Mesothelial cell of epicardium (in vitro differentiated cells): ENCODE measurements around the gene CCL28. TPM values are rescaled to one million over a fixed set of nuclear protein-coding genes. Genes with fewer than 3 reads are reported as not detected.

Source experiments
- DNase-seq, 2 experiments: peaks; one replicate each; pipeline ENCODE4 v3.0.0; 2021; ENCODE audit warnings: low spot score in 2 of 2; ENCODE audit not compliant: unreplicated experiment in 2 of 2
- H3K27ac Mint-ChIP-seq: 2 replicates; pipeline ENCODE4 v1.8.0; 2021; ENCODE audit warnings: mixed read lengths
- H3K27me3 Mint-ChIP-seq: 2 replicates; pipeline ENCODE4 v1.8.0; 2021; ENCODE audit warnings: low read depth, mixed read lengths
- H3K36me3 Mint-ChIP-seq: 2 replicates; pipeline ENCODE4 v1.8.0; 2021; ENCODE audit warnings: mixed read lengths
- H3K4me1 Mint-ChIP-seq: 2 replicates; pipeline ENCODE4 v1.8.0; 2021; ENCODE audit warnings: mixed read lengths
- H3K4me3 Mint-ChIP-seq: 2 replicates; pipeline ENCODE4 v1.8.0; 2021; ENCODE audit warnings: mild to moderate bottlenecking, moderate library complexity, mixed read lengths
- H3K9me3 Mint-ChIP-seq: 2 replicates; pipeline ENCODE4 v1.8.0; 2021; ENCODE audit warnings: mixed read lengths
- CTCF ChIP-seq: fragments of 200-600 bp; sonication (generic); IDR thresholded peaks from one replicate; pipeline ENCODE4 v1.5.0; 2021; ENCODE audit warnings: antibody characterized with exemption; ENCODE audit not compliant: unreplicated experiment
- total RNA-seq: library from RNA; stranded (reverse); gene quantifications from 3 replicates; pipeline ENCODE4 v1.2.1, GENCODE V29; 2021

CCL28 gene
- total RNA-seq, 1 donor from 2014 or later: not detected

GRCh38 chr5:43389679-43390329 lies 22.4 kb downstream of the CCL28 start:
- peak; percentile 78 for TF ChIP-seq CTCF
- H3K9me3 Mint-ChIP-seq: no peaks in the 10 kb centered on the region
- peak overlapping the region; percentile 31 for H3K27ac Mint-ChIP-seq
- peaks cover 8% of the 10 kb centered on the region for H3K4me1 Mint-ChIP-seq
- no peak overlapping the region for H3K4me3 Mint-ChIP-seq
- DNase-seq: peak in 1 of 2 experiments; percentile 47
- peaks cover 2% of the 10 kb centered on the region for H3K27me3 Mint-ChIP-seq
- H3K36me3 Mint-ChIP-seq: no peaks in the 10 kb centered on the region

- Mint-ChIP-seq H3K9me3 (no peaks in the 10 kb centered on the region), H3K4me3 (no peak overlapping the region), H3K4me1 (peaks cover 8% of the 10 kb centered on the region), H3K27ac (no peak overlapping the region), H3K36me3 (no peaks in the 10 kb centered on the region), H3K27me3 (peaks cover 2% of the 10 kb centered on the region)
- DNase-seq: no peak
- TF ChIP-seq CTCF: no peak
Measured at GRCh38 chr5:43386960-43387362, 25.2 kb downstream of the CCL28 start.

GRCh38 chr5:43376496-43377140 lies 35.6 kb downstream of the CCL28 start:
- H3K36me3 Mint-ChIP-seq: no peaks in the 10 kb centered on the region

GRCh38 chr5:43371821-43372220 lies 40.4 kb downstream of the CCL28 start:
- no peak overlapping the region for H3K27ac Mint-ChIP-seq
- no peaks in the 10 kb centered on the region for H3K27me3 Mint-ChIP-seq
- peaks cover 28% of the 10 kb centered on the region for H3K9me3 Mint-ChIP-seq
- TF ChIP-seq CTCF: no peak
- H3K4me1 Mint-ChIP-seq: no peaks in the 10 kb centered on the region
- H3K4me3 Mint-ChIP-seq: no peak overlapping the region
- no peak for DNase-seq
- no peaks in the 10 kb centered on the region for H3K36me3 Mint-ChIP-seq

More at GRCh38 chr5:43376496-43377140, 35.6 kb downstream of the CCL28 start:
- Mint-ChIP-seq H3K27ac (no peak overlapping the region), H3K9me3 (peaks cover 12% of the 10 kb centered on the region), H3K27me3 (peaks cover 2% of the 10 kb centered on the region), H3K4me3 (no peak overlapping the region), H3K4me1 (no peaks in the 10 kb centered on the region)
- no peak for DNase-seq
- TF ChIP-seq CTCF: no peak

- Mint-ChIP-seq H3K36me3 (no peaks in the 10 kb centered on the region), H3K4me1 (no peaks in the 10 kb centered on the region), H3K27ac (no peak overlapping the region), H3K9me3 (peaks cover 22% of the 10 kb centered on the region), H3K27me3 (peaks cover 4% of the 10 kb centered on the region), H3K4me3 (no peak overlapping the region)
- TF ChIP-seq CTCF: no peak
- DNase-seq: no peak
Measured at GRCh38 chr5:43370352-43370751, 41.8 kb downstream of the CCL28 start.
